Midbrain (tissue), 1 donor: ENCODE measurements around the gene SLC4A1AP.
"Not testable (repeated sequence)": the region's sequence is repeated elsewhere in the genome, so short reads cannot be mapped to it uniquely, and the experiment has no call there.

Source experiments
- DNase-seq: peaks from one replicate; lab custom pipeline; 2025; lab: John Stamatoyannopoulos, UW

Gene SLC4A1AP

DNA sequence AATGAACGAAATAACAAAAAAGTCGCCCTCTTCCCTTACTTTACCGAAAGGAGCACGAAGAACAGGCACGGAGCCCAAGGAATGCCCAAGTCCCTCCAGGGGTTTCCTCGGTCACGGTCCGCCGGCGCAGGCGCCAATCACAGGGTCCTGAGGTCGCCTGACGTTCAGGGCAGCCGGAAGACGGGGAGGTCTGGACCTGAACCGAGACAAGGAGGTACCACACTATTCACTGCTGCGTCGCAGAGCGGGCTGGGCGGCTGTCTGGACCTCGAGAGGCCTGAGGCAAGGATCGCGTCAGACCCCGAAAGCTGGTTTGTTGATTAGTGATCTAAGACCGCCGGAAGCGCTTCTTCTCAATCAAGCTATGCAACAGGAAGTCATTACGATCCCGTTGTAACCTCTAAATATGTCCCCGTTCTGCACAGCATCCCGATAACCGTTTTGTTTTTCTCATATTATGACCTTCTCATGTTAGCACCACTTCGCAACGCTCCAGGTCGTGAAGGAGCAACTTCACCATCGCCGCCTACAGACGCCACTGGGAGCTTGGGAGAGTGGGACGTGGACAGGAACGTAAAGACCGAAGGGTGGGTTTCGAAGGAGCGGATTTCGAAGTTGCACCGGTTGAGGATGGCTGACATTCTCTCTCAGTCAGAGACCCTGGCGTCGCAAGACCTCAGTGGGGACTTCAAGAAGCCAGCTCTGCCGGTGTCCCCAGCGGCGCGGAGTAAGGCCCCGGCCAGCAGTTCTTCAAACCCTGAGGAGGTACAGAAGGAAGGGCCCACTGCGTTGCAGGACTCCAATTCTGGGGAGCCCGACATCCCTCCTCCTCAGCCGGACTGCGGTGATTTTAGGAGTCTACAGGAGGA, at the start of gene SLC4A1AP, which contains the start of gene SUPT7L:
SLC4A1AP (plus strand) TSS at position 605 of the 869 bp plus-strand sequence; CDS start at position 631, 26 bp downstream.
SUPT7L (minus strand) TSS at position 330 of the 869 bp plus-strand sequence. CDS start 1,422 bp downstream, outside the sequence.
- peak; percentile 95 for DNase-seq

GRCh38 chr2:27613985-27614384, 49.7 kb upstream of the SLC4A1AP start:
- no peak for DNase-seq

DNA sequence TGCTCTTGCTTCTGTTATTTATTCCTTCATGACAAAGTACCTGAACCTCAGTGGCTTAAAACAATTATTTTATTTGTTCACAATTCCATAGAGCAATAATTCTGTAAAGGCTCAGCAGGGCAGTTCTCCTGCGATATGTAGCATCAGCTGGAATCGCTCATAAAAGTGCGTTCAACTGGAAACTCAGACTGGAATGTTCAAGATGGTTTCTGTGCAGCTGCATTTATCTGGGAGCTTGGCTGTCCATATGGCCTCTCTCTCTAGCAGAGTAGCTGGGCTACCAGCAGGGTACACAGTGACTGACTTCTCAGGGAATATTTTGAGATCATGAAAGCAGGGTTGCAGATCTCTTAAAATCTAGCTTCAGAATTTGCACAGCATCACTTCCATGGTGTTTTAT, 48.4 kb upstream of the SLC4A1AP start:
- no peak for DNase-seq

DNA sequence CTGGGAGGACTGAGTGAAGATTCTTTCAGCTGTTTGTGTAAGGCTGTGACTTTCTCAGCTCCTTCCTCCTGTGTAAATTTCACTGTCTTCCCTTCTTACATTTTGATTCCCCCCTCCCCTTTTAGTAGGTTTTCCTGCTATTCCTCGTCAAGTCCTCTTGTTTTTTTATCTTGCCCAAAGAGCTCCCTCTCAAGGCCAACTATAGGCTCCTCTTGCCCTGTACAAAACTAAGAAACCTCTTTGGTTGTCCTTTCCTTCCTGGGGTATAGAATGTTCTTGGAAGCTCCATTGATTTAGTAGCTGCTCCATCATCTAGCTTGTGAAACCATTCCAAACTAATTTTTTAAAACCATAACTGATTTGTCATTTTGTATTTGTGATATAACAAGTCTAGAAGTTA, 42.2 kb upstream of the SLC4A1AP start:
- no peak for DNase-seq

DNA sequence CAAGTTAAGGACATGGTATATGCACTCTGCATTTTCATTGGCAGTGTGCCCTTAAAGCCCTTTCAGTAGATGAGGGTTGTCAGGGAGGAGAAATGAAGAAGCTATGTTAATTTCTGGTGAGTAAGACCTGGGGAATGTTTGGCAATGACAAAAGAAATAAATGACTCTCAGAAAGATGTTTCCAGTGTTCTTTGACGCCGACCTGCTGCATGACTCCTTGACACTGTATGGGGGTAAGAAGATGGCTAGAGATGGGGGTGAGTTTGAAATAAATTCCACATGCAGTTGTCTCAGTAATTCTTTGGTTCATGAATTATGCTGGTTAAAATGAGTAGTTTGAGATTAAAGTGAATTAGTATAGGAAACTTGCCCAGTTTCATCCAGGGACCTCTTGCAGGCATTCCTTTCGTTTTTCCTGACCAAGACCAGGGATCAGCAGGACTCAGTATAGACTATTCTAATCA, 40.7 kb upstream of the SLC4A1AP start:
- DNase-seq, result no peak

- no peak for DNase-seq
Observed at GRCh38 chr2:27624943-27625342, 38.7 kb upstream of the SLC4A1AP start.

DNA sequence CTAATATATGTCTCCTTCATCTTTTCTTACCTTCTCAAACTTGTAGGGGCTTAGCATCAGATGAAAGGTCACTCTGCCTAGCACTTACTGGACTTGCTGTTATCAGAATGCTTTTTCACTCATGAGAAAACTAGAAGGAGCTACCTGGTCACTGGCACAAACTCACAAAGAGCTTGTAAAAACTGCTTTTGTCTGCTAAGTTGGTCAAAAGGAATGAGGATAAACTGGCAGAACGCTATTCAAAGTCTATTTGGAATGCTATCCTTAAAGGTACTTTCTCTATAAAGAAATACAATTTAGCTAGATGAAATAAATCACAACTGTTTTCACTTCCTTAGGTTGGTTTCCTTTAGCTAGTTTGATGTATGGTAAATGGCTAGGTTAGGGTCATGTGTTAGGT, 37.4 kb upstream of the SLC4A1AP start:
- not testable (repeated sequence) for DNase-seq

DNA sequence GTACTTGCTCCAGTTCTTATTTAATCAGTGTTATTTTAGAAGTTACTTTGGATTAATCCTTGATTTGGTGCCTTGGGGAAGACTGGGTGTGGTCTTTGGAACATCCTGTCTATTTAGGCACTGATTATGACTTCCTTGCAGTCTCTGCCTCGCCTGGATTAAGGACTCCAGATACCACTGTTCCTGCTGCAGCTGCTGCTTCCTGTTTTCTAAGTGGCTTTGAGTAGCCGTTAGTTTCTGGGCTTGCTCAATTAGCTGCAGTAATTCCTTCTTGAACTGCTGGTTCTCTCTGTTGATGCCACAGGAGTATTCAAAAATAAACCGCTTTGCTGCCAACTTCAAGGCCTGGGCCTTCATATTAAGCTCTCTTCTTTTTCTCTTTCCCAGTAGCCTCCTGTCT, 36.8 kb upstream of the SLC4A1AP start:
- DNase-seq, result peak; percentile 5

DNA sequence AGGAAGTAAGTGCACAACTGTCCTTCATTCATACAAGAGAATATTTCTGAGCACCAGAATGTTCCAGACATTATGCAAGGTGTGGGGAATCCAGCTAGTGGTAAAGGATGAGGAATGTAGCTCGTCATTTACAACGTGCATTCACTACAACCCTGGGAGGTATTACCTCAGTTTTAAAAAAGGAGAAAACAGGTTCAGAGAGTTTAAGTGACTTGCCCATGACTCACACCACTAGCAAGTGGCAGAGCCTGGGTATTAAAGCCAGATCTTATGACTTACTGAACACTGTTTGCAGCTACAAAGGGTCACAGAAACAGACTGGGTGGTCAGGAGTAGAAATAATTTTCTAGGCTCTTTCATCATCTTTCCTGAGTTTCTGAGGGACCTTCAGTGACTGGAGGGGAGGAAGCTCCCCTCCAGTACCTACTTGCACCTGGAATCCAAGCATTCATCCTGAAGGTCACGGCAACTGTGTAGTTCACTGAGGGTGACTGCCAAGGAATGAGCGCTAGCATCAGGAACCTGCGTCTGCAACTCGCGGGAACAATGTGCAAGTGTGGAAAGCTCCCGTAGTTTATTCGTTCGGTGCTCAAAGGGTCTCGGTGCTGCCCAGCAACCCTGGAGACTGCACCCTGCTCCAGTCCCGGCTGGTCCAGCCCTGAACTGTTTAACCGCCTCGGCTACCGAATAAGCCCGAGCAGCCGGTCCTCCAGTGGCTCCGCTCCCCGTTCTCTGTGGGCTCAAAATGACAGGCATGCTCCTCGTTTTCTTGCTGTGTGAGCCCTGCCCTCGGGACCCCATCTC, 35.5 kb upstream of the SLC4A1AP start:
- DNase-seq, result no peak

DNA sequence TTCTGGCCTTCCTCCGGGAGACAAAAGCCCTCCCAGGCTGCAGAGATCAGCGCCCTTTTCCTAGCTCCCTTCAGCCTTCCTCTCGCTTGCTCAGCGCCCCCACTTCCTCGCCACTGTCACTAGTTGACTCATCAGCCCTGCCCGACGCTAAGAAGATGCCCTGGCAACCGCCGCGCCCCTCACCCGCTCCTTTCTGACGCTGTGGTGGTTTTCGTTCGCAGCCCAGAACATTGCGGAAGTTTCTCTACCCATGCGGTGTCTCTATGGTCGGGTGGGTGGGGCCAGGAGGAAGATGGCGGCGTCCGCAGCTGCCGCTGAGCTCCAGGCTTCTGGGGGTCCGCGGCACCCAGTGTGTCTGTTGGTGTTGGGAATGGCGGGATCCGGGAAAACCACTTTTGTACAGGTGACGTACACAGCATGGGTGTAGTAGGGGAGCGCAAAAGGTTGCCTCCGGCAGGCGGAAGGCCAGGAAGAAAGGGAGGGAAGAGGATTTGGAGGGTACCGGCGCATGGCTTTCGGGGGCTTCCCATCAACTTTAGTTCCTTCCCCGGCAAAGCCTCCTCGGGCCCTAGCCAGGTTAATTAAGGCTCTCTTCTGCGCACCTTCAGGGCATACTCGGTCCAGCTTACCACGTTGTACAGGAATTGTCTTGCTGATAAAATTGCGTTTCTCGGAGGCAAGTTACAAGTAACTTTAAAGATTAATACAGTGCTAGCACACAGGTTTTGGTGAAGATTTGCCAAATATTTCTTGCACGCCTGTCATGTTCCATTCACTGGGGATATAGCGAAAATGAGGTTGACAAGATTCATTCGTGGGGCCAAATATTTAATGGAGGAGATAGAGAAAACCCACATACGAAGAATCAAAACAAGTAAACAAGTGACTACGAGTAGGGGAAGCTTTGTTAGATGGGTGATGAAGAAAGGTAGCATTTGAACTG, 34.7 kb upstream of the SLC4A1AP start, which contains the start of the genes CCDC121 and GPN1:
CCDC121 (minus strand) TSS at position 246 of the 943 bp plus-strand sequence. CDS start 1,213 bp downstream, outside the sequence.
GPN1 (plus strand) TSS at position 284 of the 943 bp plus-strand sequence; CDS start at position 293, 9 bp downstream.
- peak; percentile 88 for DNase-seq

- DNase-seq, result not testable (repeated sequence)
Observed at GRCh38 chr2:27630257-27630656, 33.4 kb upstream of the SLC4A1AP start.

DNA sequence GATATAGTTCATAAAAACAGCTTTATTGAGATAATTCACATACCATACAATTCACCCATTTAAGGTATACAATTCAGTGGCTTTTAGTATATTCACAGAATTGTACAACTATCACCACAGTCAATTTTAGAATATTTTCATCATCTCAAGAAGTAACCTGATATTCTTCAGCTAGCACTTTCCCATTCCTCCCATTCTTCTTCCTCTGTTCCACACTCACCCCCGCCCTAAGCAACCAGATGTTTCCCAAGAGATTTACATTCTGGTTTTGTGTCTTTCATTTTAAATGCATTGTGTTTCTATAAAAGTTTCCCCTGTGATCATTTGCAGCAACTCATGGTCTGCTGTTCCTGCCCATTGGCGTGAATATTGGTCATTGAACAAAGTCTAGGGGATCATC, 29.4 kb upstream of the SLC4A1AP start:
- DNase-seq, result no peak

GRCh38 chr2:27636766-27637165, 26.9 kb upstream of the SLC4A1AP start:
- no peak for DNase-seq

DNA sequence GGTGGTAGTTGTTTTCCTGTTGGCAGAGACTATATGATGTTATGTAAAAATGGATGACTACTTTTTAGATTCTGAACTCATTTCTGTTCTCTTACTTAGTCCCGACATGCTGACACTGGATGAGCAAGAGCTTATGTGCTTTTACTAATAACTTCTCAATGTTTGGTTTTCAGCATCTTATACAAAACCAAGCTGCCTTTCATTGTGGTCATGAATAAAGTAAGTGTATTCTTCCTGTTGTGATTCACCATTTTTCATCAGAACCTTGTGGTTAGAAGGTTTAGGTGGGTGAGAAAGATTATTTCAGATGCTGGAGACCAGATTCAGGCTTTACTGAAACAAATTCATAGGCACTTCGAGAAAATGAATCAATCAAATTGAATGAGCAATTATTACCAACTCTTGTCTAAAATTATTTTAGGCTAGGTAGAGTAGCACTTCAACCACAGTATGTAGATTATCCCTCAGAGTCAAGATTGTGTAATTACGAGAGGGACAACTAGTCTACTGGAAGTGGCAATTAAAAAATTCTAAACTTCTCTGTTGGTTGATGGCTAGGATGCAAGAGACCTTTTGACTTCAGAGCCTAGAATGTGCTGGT, 25.6 kb upstream of the SLC4A1AP start:
- no peak for DNase-seq

DNA sequence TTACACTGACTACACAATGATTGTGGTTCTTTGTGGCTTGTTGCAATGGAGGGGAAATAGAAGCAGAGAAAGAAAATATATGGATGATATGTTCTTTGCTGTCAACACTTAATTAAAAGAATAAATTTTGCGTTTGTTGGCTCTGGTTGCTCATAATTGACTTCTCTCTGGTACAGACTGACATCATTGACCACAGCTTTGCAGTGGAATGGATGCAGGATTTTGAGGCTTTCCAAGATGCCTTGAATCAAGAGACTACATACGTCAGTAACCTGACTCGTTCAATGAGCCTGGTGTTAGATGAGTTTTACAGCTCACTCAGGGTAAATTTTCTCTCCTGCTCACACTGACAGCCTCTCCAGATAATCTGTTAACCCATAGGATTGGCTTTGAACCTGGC, 25.0 kb upstream of the SLC4A1AP start:
- no peak for DNase-seq

- DNase-seq, result no peak
Observed at GRCh38 chr2:27640722-27641245, 22.9 kb upstream of the SLC4A1AP start.

GRCh38 chr2:27645197-27645596, 18.5 kb upstream of the SLC4A1AP start:
- DNase-seq, result no peak

- no peak for DNase-seq
Observed at GRCh38 chr2:27647289-27647688, 16.4 kb upstream of the SLC4A1AP start.

GRCh38 chr2:27647737-27648136, 16.0 kb upstream of the SLC4A1AP start:
- DNase-seq, result no peak

DNA sequence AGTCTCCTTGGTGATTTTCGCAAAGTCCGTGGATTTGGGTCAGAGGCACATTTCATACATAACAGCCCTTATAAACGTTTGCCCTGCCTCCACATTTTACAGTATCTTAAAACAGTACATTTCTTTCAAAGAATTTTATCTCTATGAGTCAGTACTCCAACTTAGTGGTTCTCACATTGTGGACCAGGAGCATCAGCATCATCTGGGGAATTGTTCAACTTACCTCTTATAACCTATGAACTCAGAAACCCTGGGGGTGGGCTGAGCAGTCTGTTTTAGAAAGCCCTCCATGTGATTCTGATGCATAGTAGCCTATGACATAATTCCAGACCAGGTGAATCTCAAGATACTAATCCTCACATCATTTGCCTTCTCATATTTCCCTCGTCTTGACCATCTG, 12.6 kb upstream of the SLC4A1AP start:
- DNase-seq, result no peak

- DNase-seq, result no peak
Observed at GRCh38 chr2:27652341-27652740, 11.3 kb upstream of the SLC4A1AP start.
